ENCODE measurements around the gene CCDC33.

DNA sequence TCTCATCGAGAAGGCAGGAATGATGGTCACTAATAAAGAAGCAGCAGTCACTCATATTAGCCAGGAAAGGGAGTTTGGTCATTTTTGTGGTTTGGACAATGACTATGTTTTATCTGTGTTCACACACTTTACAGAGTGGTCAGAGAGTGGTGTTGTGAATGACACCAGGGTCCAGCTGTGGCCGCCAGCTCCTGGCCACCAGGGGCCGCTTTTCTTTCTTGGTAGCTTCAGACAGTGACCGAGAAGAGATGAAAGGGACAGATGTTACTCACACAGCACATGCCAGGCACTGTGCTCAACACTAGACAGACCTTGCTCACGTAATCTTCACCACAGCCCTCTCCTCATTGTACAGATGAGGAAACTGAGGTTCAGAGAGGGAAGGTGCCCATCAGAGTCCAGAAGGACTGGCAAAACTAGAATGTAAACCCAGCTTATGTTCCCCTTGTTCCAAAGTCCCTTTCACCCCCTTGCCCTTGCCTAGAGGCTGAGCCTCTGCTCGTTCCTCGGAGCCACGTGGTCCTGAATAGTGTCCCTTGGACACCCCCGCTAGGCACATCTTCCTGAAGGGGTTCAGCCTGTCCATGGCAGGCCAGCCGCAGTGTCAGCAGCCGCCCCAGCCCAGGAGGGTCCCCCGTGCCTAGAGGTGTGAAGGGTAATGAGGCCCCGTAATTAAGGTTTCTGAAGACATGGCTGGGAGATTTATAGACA, 75.8 kb downstream of the CCDC33 start:
- TF ChIP-seq, protein P1, sequence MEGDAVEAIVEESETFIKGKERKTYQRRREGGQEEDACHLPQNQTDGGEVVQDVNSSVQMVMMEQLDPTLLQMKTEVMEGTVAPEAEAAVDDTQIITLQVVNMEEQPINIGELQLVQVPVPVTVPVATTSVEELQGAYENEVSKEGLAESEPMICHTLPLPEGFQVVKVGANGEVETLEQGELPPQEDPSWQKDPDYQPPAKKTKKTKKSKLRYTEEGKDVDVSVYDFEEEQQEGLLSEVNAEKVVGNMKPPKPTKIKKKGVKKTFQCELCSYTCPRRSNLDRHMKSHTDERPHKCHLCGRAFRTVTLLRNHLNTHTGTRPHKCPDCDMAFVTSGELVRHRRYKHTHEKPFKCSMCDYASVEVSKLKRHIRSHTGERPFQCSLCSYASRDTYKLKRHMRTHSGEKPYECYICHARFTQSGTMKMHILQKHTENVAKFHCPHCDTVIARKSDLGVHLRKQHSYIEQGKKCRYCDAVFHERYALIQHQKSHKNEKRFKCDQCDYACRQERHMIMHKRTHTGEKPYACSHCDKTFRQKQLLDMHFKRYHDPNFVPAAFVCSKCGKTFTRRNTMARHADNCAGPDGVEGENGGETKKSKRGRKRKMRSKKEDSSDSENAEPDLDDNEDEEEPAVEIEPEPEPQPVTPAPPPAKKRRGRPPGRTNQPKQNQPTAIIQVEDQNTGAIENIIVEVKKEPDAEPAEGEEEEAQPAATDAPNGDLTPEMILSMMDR (IDR thresholded peaks at IDR 0.05) = peak in 2 of 6 experiments; percentile 19 to 34
- no peak for TF ChIP-seq POLR2A (IDR thresholded peaks at IDR 0.05)
